Umbilical cord (tissue), 2 donors: ENCODE data around the gene CDH13. TPM values are rescaled to one million over a fixed set of nuclear protein-coding genes. Genes with fewer than 3 reads are reported as not detected.

ENCODE experiments used
- DNase-seq: peaks from one replicate; pipeline ENCODE4 v3.0.0-alpha.2; 2015; ENCODE audit warnings: low spot score
- total RNA-seq: library from RNA; depleted of rRNA; stranded (reverse); fragments of >200 nt; gene quantifications from one replicate; pipeline ENCODE4 v1.2.3, GENCODE V29; 2014; ENCODE audit warnings: low replicate concordance; ENCODE audit not compliant: insufficient read depth

CDH13 gene
- total RNA-seq, 1 donor from 2014 or later: 6.7 TPM

DNA sequence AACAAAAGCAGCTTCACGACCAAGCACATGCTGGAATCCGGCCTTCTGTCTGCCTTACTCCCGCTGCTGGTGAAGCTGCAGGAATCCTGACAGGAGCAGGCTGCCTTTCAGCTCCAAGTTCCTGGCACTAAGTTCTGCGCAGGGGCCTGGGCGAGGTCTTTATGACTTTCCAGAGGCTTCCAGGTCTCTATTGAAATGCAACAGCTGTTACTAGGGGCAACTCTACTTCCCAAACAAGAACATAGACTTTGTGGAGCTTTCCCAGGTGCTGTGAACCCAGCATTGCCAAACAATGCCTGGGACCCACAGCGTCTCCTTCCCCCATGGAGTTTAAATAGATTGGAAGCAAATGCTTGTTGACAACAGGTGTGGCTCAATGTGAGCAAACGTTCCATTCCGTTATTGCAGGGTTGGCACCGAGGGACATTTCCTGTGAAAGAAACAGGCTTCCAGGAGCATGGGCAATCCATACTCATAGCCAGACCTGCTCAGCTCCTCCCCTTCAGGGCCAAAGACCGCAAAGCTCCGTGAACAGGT lies 156.0 kb downstream of the CDH13 start:
- no peak for DNase-seq

DNA sequence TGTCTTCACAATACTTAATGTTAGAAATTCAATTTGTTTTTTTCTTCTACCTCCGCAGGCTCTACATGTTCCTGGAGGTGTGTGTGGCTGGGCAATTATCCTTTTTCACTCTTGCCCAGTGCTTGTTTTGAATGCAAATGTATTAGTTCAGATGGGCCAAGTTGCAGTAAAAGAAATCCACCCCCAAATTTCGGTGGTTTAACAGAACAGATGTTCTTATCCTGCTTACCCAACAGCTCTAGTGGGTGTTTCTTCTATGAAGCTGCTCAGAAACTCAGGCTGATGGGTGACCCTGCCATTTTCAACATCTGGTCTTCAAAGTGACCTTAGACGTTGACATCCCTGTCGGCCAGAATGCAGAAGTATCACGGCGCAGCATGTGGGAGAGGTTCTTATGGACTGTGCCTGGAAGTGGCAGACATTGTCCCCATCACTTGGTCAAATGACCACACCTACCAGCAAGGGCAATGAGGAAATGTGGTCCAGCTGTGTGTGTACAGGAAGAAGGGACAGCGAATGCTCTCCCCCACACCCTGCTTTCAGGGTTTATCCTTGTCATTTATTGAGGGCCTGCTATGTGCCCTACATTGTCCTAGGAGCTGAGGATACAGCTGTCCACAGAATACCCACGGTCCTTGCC lies 157.3 kb downstream of the CDH13 start:
- DNase-seq: no peak

DNA sequence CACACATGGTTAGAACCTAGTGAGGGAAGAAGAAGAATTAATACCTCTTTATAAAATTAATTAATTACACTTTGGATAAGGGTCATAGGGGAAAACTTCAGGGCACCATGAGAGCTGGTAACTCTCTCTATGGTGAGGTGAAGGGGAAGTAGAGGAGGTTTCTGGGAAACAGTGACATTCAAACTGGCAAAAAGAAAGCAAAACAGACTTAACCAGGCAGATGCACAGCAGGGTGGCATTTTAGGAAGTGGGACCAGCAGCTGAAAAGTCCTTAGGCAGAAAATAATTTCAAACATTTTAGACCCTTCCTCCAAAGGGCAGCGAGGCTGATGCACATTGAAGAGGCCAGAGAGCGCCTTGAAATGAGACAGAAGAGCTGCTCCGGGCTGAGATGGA lies 157.8 kb downstream of the CDH13 start:
- no peak for DNase-seq

DNA sequence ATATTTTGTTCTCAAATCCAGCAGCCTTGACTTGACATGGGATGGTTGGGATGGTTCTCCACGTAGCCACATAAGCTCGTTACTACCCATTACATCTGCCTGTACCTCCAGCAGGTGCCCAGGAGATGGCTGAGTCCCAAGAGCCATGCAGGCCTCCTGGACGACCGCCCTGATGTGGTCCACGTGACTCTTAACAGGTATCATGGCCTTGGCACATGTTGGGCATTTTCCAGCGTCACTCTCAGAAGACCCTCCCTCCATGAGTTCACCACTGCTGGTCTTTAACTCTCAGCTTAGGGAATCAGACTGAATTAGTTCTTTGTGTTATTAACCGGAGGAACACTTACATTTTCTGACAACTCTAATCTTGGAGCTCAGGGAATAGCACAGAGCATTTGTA lies 161.5 kb downstream of the CDH13 start:
- no peak for DNase-seq

DNA sequence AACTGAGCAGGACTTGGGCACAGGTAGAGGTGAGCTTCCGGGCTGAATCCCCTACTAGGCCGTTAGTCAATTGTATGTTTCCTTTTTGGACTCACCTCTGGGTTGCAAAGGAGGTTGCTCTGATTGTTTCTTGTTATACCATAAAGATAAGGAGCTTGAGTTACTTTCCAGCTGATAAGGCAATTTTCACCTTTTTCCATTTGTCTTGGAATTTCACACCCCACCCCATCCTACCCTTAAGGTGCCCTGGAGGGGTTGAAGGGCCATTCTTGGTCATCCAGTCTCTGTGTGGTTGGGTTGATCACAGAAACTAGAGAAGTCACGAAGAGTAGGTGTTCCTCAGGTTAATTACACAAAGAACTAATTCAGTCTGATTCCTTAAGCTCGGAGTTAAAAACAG lies 162.2 kb downstream of the CDH13 start:
- no peak for DNase-seq

DNA sequence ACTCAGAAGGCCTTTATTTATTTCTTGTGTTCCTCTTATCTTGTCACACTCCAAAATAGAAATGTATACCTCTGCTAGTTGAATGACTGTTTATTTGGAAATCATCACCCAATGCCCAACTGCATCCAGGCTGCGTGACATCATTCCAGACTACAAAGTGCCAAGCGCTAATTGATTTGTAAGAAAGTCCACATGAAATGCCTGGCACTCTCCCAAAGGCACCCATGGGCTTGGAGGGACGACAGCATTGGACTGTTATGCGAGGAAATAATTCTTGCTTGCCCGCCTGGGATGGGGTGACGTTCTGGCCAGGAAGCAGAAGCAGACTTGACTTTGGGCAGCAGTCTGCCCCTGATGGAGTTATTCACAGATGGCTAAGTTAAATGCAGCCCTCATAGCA lies 165.9 kb downstream of the CDH13 start:
- no peak for DNase-seq

DNA sequence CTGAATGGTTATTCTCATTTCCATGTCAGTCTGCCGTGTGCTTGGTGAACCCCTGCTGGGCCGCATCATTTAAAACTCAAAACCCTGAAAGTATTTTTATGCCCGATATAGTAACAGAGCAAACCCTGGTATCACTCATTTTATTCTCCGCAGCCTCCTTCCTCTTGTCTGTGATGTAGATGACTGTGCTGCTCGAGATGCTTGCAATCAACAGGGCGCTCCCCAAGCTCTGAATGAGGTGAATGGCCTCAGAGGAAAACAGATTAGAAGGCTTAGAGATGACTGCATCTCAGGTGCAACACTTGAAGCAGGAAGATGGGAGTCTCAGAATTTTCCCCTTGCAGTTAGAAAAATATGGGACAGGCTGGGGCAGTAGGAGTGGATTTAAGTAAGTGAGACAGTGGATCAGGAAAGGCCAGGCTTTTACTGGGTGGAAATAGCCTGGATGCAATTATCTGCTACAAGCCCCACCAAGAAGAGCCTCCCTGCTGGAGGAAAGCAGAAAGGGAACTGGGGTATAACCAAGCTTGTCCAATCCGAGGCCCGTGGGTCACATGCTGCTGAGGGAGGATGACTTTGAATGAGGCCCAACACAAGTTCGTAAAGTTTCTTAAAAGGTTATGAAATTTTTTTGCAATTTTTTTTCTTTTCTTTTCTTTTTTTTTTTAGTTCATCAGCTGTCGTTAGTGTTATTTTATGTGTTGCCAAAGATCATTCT lies 166.9 kb downstream of the CDH13 start:
- DNase-seq: no peak

DNA sequence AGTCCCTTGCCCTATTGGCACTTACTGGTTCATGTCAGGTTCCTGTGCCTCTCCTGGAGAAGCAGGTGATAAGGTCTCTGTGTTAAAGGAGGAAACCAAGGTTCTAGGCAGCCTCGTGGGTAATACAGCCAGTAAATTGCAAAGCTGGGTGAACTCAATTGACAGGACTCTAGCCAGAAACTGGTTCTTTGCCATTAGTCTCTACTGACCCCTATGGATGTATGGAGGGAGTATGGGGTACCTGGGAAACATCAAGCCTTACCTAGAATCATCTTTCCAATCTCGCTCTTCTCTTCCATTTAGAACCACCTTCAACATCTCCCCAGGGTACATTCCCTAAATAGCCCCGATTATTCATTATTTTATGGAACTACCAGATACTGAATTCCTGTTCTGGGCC lies 169.3 kb downstream of the CDH13 start:
- no peak for DNase-seq

DNA sequence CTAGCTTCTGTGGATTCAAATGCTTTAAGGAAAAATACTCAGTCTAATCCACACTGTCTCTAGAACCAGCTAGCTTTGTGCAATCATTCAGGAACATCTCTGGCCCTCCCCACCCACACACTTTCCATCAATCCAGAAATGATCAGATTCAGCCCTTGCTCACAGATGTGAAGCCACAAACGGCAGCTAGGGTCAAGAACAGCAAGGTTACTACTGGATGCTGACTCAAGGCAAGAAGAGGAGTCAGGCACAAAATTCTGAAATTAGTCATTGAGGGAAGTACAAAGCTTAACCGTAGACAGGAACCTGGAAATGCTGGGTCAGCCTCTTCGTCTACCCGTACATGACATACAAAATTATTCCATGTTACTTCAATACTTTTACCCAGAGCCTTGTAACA lies 174.6 kb downstream of the CDH13 start:
- no peak for DNase-seq

DNA sequence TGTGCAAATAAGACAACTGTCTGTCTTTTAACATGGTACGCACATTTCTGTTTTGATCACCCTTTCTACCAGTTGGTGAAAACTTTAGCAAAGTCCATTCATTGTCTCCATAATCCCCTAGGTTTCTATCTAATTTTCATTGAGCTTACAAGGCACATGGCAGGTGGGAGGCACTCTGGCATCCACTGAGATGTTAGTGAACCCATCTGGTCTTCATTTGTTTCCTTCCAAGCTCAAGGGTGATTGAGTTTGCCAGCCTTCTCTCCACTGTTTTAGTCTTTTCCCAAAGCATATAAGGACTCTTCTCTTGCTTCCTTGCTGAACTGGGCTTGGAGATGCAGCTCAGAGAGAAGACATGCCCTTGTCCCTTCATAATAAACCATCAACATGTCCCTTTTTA lies 179.1 kb downstream of the CDH13 start:
- no peak for DNase-seq

DNA sequence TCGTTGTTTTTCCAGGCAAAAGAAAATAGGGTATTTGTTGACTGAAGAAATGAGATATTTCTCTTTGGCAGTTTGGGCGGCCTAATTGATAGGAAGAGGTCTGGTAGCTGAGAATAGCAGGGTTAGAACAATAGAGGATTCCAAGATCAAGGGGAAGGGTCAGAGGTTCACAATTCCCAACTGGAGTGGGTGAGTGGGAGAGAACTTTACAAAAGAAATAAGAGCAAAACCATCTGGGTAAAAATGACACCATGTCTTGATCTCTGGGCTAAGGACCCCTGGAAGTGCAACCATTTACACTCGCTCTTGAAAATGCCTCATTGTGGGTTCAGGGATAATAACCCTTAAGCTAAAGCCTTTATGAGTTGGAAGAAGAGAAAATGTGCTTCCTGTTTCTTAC lies 180.5 kb downstream of the CDH13 start:
- DNase-seq: no peak

DNA sequence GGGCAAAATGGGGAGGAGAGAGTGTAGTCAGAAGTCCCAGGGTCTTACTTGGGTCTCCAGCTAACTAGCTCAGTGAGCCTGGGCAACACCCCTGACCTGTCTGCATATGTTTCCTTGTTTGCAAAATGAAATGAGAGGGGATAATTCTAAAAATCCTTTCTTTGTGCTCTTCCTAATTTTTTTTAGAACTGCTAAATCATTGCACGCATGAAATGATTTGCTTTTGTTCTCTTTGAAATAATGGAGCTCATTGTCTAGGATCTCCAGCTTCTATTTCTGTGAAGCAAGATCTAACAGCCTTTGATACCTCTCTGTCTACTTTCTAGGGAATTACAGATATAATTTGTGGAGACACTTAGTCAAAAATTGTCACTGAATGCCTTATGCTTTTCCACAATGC lies 181.3 kb downstream of the CDH13 start:
- no peak for DNase-seq

DNA sequence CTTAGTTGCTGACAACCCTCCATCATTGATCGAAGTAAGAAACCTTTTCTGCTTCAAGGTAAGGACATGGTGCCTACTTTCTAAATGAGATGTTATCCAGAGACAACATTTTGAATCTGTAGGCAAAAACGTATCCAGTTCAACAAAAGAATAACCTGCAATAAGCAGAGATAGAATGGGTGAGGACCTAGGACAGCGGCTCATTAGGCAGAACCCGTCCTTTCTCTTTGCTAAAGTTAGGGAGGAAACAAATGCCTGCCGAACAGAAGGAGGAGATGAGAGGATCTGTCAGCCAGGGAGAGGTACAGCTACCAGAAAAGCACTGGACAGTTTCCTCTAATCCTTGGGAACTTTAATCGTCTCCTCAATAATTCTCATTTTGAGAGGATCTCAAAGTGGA lies 183.3 kb downstream of the CDH13 start:
- no peak for DNase-seq

DNA sequence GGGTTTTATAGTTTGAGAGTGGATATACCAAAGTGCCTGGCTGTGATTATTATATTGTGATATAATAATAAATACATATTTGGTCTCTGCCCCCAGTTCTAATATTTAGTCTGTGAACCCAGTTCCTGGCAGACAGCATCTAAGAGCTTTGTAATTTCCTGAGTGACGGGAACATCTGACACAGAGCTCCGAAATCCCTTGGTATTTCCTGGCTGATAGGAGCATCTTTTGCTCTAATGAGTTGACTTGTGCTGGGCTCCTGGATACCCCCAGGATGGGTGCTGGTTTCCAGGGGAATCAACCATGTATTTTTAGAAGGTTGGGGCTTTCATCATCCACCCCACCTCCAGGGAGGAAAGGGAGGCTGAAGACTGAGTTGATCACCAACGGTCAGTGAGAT lies 187.3 kb downstream of the CDH13 start:
- no peak for DNase-seq

DNA sequence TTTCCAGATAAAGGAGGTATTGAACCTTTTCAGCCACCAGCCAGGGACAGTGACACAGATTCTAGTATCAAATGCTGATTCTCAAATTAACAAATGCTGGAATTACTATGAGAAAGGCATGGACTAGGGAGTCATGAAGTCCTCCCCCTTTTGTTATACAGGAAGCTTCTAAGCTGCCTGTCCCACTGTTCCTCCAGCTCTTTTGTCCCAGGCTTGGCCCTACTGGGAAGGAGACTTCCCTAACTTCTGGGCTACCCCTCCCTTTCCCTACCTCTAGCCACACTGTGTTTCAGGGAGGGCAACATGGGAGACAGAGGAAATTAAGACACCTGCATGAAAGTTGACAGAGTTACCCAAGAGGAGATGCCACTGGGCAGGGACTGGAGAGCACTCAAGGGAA lies 192.5 kb downstream of the CDH13 start:
- DNase-seq: no peak

DNA sequence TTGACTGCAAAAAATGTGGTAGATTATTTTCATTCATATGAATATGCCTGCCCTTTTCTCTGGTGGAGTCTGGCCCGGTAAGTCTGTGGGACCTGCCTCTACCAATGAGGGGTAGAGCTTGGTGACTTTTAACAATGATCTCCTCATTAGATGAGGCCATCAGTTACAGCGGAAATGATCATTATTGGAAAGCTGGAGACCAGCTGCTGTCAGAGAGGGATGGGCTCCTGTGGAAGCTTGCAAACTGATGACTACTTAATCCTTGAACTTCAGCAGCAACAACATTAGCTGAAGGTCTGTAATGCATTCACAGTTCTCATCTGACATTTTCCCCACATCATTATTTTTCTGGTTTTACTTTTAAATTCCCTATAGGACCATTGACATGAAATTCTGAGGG lies 194.1 kb downstream of the CDH13 start:
- DNase-seq: no peak

DNA sequence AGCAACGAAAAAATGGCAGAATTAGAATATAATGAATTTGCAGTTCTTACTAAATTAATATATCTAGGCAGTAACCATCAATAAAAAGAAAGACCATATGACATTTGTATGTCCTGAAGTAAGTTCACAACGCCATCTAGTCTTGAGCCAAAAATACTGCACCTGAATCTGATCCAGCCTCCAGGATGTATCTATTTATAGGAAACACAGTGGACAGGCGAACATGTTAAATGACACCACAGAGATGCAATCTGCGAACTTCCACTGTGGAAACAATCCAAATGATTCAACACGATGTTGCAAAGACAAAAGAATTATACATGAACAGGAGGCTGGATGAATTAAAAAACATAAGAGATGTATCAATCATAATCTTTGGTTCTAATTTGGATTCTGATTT lies 197.6 kb downstream of the CDH13 start:
- DNase-seq: no peak

DNA sequence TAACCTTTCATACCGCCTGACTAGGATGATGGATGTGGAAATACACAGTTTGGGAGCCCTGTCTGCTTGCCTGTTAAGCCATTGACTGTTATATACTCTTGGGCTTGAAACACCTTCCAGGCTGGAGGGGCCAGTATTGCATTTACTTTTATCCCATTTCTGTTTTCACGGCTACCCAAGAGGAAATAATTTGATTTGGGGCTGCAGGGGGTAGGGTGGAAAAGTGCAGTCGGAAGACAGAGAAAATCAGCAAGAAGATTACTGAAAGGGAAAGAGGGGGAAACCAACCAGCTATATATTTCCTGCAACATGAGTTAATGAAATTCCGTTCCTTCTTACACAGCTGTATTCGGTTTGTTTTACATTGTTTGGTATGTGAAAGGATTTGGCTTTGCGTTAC lies 202.5 kb downstream of the CDH13 start:
- DNase-seq: no peak

DNA sequence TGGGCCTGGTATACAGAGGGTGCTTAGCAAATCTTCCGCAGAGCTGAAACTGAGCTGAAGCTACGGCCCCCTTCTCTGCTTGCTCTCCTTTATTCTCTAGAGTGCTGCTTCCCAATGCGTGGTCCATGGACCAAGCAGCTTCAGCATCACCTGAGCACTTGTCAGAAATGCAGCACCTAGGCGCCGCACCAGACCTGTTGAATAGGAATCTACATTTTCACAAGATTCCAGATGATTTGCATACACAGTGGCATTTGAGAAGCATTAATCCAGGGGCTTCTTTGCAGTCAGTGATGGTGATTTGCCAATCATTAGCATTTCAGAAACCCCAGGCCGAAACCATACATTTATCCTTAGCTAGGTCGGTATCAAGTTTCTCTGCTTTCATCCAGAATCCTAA lies 204.2 kb downstream of the CDH13 start:
- no peak for DNase-seq

DNA sequence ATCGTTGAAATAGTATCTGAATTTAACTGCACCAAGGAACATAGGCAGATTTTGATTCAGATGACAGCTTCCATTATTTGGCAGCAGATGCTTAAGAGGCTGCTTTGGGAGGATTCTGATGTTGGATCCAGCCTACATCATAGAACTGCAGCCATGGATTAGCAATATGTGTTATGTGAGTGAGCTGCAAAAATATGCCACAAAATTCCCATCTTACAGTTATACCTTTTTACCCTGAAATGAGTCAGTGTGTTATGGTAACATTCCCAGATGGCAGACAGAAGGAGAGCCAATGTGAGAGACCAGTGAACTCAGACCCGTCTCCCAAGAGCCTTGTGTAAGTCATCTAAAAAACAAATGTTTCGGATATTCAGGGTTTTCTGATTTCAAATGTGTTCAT lies 206.1 kb downstream of the CDH13 start:
- DNase-seq: peak; percentile 3

DNA sequence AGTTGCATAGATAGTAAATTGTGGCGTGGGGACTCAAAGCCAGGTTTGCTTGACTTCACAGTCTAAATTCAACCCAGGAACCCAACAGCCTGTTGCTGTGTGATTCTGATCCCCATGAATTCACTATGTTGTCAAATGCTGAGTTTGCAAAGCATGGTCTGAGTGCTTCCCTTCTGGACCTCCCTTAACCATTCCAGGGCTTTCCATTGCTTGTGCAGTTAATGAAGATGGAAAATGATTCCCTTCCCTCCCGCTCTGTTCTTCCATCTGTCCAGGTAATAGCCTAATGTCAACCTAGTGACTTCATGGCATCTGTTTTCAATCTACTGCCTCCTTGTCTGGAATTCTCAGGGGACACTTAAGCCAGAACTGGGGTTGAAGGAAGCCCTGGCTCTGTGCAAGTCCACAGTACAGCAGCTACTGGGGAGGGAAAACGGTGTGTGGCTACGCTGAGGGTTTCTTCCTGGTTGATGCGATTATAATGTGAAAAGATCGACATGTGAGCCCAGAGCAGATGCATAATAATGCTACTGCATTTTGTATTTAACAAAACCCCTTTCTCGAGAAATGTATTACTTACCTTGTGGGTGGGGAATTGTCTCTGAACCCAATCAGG lies 206.7 kb downstream of the CDH13 start:
- no peak for DNase-seq

DNA sequence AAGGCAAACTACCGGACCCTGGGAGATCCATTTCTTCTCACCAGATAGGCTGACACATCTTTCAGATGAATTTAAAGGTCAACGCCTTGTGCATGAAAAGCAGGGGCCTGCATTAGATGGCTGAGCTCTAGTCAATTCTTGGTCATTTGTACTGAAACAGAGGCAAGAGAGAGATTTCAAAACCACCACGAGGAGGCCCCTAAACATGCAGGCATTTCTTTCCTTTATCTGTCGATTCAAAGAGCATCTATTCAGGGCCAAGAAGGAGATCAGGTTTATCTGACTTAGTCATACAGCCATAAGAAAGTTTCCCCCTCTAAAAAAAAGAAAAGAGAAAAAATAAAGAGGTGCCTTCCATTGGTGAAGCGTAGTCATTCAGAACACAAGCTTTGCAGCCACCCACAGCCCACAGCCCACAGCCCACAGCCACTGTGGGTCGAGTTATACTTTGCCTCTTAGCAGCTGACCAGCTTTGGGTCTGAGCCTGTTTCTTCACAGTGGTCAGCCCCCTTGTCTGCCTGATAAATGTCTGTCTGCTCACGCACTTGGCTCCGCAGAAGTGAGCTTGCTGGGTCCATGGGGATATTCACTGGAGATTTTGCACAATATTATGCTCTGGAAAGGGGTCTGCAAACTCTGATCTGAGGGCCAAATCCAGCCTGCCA lies 207.5 kb downstream of the CDH13 start:
- DNase-seq: peak; percentile 48
